ENCODE data around the gene SRC.
"Not testable (repeated sequence)": the region's sequence is repeated elsewhere in the genome, so short reads cannot be mapped to it uniquely, and the experiment has no call there.

SRC gene

GRCh38 chr20:37369846-37370245, 23.9 kb downstream of the SRC start:
- Mint-ChIP-seq H3K36me3 (ENCODE audit: low read depth) (peaks cover 68% of the 10 kb centered on the region), H3K27me3 (ENCODE audit: low read depth, poor library complexity) (peaks cover 1% of the 10 kb centered on the region), H3K9me3 (no peaks in the 10 kb centered on the region), H3K4me3 (no peak overlapping the region), H3K4me1 (no peaks in the 10 kb centered on the region), H3K27ac (no peak overlapping the region)
- no peak for TF ChIP-seq CTCF (IDR thresholded peaks at IDR 0.05)
- no peak for DNase-seq

GRCh38 chr20:37371845-37372244, 25.9 kb downstream of the SRC start:
- Mint-ChIP-seq H3K27ac (peak overlapping the region; percentile 41), H3K36me3 (ENCODE audit: low read depth) (peaks cover 63% of the 10 kb centered on the region)
- H3K4me3 Mint-ChIP-seq; DNase-seq; H3K4me1 Mint-ChIP-seq; H3K9me3 Mint-ChIP-seq; H3K27me3 Mint-ChIP-seq (ENCODE audit: low read depth, poor library complexity): not testable (repeated sequence)

- TF ChIP-seq CTCF (IDR thresholded peaks at IDR 0.05), result no peak
- no peaks in the 10 kb centered on the region for H3K4me1 Mint-ChIP-seq
- H3K9me3 Mint-ChIP-seq, result no peaks in the 10 kb centered on the region
- H3K27me3 Mint-ChIP-seq (ENCODE audit: low read depth, poor library complexity), result peaks cover 2% of the 10 kb centered on the region
- H3K4me3 Mint-ChIP-seq, result no peak overlapping the region
- H3K27ac Mint-ChIP-seq, result peak overlapping the region; percentile 41
- no peak for DNase-seq
- H3K36me3 Mint-ChIP-seq (ENCODE audit: low read depth), result peaks cover 63% of the 10 kb centered on the region
These were observed 26.5 kb downstream of the SRC start for GRCh38 chr20:37372441-37372840.

GRCh38 chr20:37373020-37373598, 27.2 kb downstream of the SRC start:
- Mint-ChIP-seq H3K4me3 (no peak overlapping the region), H3K27ac (no peak overlapping the region), H3K36me3 (ENCODE audit: low read depth) (peaks cover 56% of the 10 kb centered on the region), H3K4me1 (no peaks in the 10 kb centered on the region), H3K9me3 (no peaks in the 10 kb centered on the region), H3K27me3 (ENCODE audit: low read depth, poor library complexity) (peaks cover 2% of the 10 kb centered on the region)
- DNase-seq, result no peak
- no peak for TF ChIP-seq CTCF (IDR thresholded peaks at IDR 0.05)

- Mint-ChIP-seq H3K9me3 (no peaks in the 10 kb centered on the region), H3K27me3 (ENCODE audit: low read depth, poor library complexity) (peaks cover 6% of the 10 kb centered on the region), H3K36me3 (ENCODE audit: low read depth) (peaks cover 41% of the 10 kb centered on the region), H3K27ac (peak overlapping the region; percentile 22), H3K4me3 (no peak overlapping the region), H3K4me1 (peaks cover 6% of the 10 kb centered on the region)
- no peak for TF ChIP-seq CTCF (IDR thresholded peaks at IDR 0.05)
- no peak for DNase-seq
These were observed 29.3 kb downstream of the SRC start for GRCh38 chr20:37375227-37375626.

- peaks cover 6% of the 10 kb centered on the region for H3K27me3 Mint-ChIP-seq (ENCODE audit: low read depth, poor library complexity)
- DNase-seq, result no peak
- no peak for TF ChIP-seq CTCF (IDR thresholded peaks at IDR 0.05)
- H3K4me1 Mint-ChIP-seq, result peaks cover 6% of the 10 kb centered on the region
- no peak overlapping the region for H3K4me3 Mint-ChIP-seq
- H3K9me3 Mint-ChIP-seq, result no peaks in the 10 kb centered on the region
- H3K27ac Mint-ChIP-seq, result no peak overlapping the region
- peaks cover 38% of the 10 kb centered on the region for H3K36me3 Mint-ChIP-seq (ENCODE audit: low read depth)
These were observed 30.4 kb downstream of the SRC start for GRCh38 chr20:37376324-37376723.

Measured in nephron progenitor cell (in vitro differentiated cells).